AG09319 (cell line): ENCODE results near the gene NEURL1B.

ENCODE experiments used
- DNase-seq: peaks from one replicate; pipeline ENCODE4 v3.0.0-alpha.2; 2010; ENCODE audit warnings: low read depth; ENCODE audit errors: extremely low read depth
- CTCF ChIP-seq: IDR thresholded peaks from 2 replicates; pipeline ENCODE4 v1.5.1; 2011; ENCODE audit warnings: low read depth, mild to moderate bottlenecking, inconsistent platforms, low read length, moderate library complexity

Gene NEURL1B

GRCh38 chr5:172726966-172727365, 85.9 kb downstream of the NEURL1B start:
- no peak for TF ChIP-seq CTCF
- DNase-seq = no peak

- no peak for TF ChIP-seq CTCF
- DNase-seq = no peak
Measured at GRCh38 chr5:172727551-172727950, 86.5 kb downstream of the NEURL1B start.

- DNase-seq = no peak
- TF ChIP-seq CTCF = no peak
Measured at GRCh38 chr5:172728481-172729241, 87.6 kb downstream of the NEURL1B start.

GRCh38 chr5:172729588-172729987, 88.5 kb downstream of the NEURL1B start:
- no peak for DNase-seq
- no peak for TF ChIP-seq CTCF

- DNase-seq = no peak
- TF ChIP-seq CTCF = no peak
Measured at GRCh38 chr5:172730222-172730621, 89.2 kb downstream of the NEURL1B start.

GRCh38 chr5:172730981-172731679, 90.1 kb downstream of the NEURL1B start:
- DNase-seq = no peak
- no peak for TF ChIP-seq CTCF

- DNase-seq = no peak
- no peak for TF ChIP-seq CTCF
Measured at GRCh38 chr5:172731680-172732074, 90.6 kb downstream of the NEURL1B start.
